Measurements from ENCODE around the gene ARMC2. TPM values are rescaled to one million over a fixed set of nuclear protein-coding genes. Genes with fewer than 3 reads are reported as not detected.

Gene ARMC2
- polyA plus RNA-seq, 6 donors from 2014 or later, result 3.4 to 4.9 (median 4.4) TPM

DNA sequence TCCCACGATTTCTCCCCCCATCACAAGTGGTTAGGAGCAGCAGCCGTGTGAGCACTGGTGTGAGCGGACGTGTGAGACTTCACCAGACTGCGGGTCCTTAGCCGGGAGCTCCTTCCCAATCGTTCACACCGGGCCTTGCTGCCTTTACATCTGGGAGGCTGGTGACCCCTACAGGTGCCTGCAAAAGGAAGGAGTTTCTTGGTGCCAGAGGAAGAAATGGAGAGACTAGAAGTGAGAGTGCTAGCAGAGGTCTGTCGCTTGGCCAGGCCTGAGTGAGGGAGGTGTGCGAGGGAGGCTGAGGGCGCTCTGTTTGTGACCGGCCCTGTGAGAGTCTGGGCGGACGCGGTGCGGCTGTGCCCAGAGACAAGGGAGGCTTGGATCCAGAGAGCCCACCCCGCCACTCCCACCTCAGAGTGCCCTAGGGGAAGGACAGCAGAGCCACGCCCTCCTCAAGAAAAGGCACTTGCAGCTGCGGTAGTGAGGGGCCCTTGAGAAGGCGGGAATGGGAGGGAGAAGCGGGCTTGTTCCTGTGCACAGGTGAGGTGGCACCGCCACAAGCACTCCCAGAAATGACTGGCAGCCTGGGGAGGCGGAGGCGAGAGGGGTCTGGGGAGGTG, 10.0 kb upstream of the ARMC2 start:
- Mint-ChIP-seq H3K9me3 (no peaks in the 10 kb centered on the region), H3K27ac (peak overlapping the region in 4 of 6 donors; percentile 4 to 84 (median 12)), H3K4me3 (peak overlapping the region in 3 of 8 donors; percentile 13 to 69 (median 30)), H3K4me1 (peaks cover 17 to 24% (median 19%) of the 10 kb centered on the region in 3 donors), H3K36me3 (no peaks in the 10 kb centered on the region), H3K27me3 (peaks cover 22 to 32% (median 26%) of the 10 kb centered on the region in 3 donors)
- DNase-seq, result no peak
- ATAC-seq (ENCODE audit: low read depth in 2 of 2), result no peak

DNA sequence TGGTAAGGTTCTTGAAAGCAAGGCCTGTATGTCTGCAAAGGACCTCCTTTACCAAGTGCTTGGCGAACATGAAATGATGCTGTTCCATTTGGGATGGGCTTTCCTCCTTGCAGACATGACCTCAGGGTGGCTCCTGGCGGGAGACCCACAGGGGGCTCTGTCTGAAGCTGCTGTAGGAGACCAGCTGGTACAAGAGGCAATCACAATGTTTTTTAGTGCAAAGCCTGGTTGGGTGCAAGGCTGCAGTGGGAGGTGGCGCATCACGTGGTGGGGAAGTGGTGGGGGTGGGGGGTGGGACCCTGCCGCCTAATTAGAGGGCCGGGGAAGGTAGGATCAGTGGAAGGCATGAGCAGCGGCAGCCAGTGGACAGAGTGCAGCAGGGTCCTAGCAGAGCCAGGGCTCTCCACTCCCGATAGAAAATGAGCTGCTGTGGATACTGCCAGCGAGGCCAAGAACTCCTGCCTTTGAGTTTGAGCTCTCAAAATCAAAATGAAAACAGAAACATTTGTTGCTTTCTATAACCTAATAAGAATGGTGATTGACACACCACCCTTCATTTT, 9.1 kb upstream of the ARMC2 start:
- Mint-ChIP-seq H3K4me3 (no peak overlapping the region), H3K36me3 (no peaks in the 10 kb centered on the region), H3K27me3 (peaks cover 22 to 32% (median 26%) of the 10 kb centered on the region in 3 donors), H3K4me1 (peaks cover 17 to 24% (median 19%) of the 10 kb centered on the region in 3 donors), H3K9me3 (no peaks in the 10 kb centered on the region), H3K27ac (no peak overlapping the region)
- ATAC-seq (ENCODE audit: low read depth in 2 of 2) (no peak), DNase-seq (no peak)

DNA sequence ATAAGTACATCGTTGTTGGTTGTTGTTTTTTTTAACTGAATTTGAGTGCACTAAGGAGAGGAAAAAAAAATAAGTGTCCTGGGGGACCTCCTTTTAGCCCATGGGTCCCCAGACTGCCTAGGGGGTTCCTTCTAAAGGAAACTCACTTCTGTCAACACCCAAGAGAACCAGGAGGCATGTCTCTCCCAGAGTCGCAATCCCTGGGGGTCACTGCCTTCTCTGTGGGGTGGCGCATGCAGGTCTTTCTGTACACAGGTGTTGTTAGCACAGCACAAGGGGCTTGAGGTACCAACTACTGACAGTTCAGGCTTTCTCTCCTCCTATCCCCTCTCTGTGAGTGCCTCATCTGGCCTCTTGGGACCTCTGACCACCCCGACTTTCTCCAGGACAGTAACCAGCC, 7.3 kb upstream of the ARMC2 start:
- H3K9me3 Mint-ChIP-seq, result no peaks in the 10 kb centered on the region
- no peaks in the 10 kb centered on the region for H3K36me3 Mint-ChIP-seq
- H3K27ac Mint-ChIP-seq, result peak overlapping the region in 2 of 6 donors; percentile 37 to 68
- H3K4me1 Mint-ChIP-seq, result peaks cover 17 to 19% (median 17%) of the 10 kb centered on the region in 3 donors
- H3K27me3 Mint-ChIP-seq, result peaks cover 18 to 26% (median 25%) of the 10 kb centered on the region in 3 donors
- DNase-seq, result no peak
- peak overlapping the region in 1 of 8 donors; percentile 40 for H3K4me3 Mint-ChIP-seq
- ATAC-seq (ENCODE audit: low read depth in 2 of 2), result no peak

DNA sequence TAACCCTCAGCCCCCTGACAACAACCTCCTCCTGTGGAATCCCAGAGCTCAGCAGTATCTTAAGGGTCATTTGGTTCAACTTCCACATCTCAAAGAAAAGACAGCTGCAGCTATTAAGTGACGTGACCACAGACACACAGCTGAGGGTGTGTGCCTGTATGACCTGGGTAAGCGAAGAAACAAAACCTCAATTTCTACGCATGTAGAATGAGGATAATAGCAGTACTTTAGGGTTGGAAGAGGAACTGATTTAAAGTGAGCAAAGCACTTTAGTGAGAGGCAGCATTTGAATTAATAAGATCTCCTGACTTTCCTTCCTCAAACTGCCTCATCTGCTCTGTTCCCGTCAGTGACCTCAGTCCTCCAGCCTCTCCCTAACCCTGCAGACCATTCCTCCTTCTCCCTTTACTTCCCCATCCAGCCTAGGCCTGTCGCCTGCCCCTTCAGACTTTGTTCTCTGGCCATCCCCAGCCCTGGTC, 6.8 kb upstream of the ARMC2 start:
- DNase-seq (no peak), ATAC-seq (ENCODE audit: low read depth in 2 of 2) (peak; percentile 34 to 57)
- Mint-ChIP-seq H3K9me3 (no peaks in the 10 kb centered on the region), H3K36me3 (no peaks in the 10 kb centered on the region), H3K4me1 (peaks cover 17 to 19% (median 17%) of the 10 kb centered on the region in 3 donors), H3K4me3 (peak overlapping the region in 1 of 8 donors; percentile 26), H3K27me3 (peaks cover 18 to 26% (median 25%) of the 10 kb centered on the region in 3 donors), H3K27ac (peak overlapping the region in 2 of 6 donors; percentile 37 to 68)

DNA sequence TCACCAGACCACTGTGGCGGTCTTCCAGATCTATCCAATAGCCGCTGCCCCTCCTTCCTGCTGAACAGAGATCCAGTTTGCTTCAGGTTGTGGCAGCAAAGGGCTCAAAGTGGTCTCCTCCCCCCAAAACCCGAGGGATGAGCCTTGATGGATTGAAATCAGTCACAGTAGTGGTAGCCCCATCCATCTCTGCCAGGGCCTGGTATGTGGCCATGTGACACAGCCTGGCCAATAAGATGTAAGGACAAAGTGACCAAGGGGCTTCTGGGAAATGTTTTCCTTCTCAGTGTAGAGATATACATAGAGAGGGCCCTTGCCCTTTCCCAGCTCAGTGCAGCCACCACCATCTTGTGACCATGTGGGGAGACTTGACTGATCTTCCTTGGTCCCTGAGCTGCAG, 4.1 kb upstream of the ARMC2 start:
- Mint-ChIP-seq H3K4me3 (no peak overlapping the region), H3K4me1 (peaks cover 7 to 14% (median 7%) of the 10 kb centered on the region in 3 donors), H3K36me3 (no peaks in the 10 kb centered on the region), H3K27me3 (peaks cover 7 to 14% (median 13%) of the 10 kb centered on the region in 3 donors), H3K27ac (no peak overlapping the region), H3K9me3 (no peaks in the 10 kb centered on the region)
- no peak for ATAC-seq (ENCODE audit: low read depth in 2 of 2)
- no peak for DNase-seq

DNA sequence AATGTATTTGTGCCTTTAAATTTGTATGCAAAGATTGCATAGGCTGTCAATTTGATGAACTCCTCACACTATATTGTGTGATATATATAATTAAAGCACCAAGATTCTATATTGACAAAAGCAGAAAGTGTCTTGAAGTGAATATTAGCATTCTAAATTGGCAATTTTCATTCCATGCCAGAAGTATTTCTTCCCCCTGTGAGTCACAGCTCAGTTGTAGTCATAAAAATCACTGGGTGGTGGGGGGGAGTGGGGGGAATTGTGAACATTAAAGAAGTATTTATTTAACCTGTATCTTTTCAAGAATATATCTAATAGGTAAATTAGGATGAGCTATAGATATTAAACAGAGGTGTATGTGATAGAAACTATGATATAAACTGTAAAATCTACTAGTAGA, 3.1 kb upstream of the ARMC2 start:
- no peak for ATAC-seq (ENCODE audit: low read depth in 2 of 2)
- Mint-ChIP-seq H3K9me3 (no peaks in the 10 kb centered on the region), H3K27me3 (peaks cover 7 to 14% (median 13%) of the 10 kb centered on the region in 3 donors), H3K27ac (no peak overlapping the region), H3K4me1 (peaks cover 7 to 14% (median 7%) of the 10 kb centered on the region in 3 donors), H3K4me3 (peak overlapping the region in 1 of 8 donors; percentile 92), H3K36me3 (no peaks in the 10 kb centered on the region)
- DNase-seq, result no peak

DNA sequence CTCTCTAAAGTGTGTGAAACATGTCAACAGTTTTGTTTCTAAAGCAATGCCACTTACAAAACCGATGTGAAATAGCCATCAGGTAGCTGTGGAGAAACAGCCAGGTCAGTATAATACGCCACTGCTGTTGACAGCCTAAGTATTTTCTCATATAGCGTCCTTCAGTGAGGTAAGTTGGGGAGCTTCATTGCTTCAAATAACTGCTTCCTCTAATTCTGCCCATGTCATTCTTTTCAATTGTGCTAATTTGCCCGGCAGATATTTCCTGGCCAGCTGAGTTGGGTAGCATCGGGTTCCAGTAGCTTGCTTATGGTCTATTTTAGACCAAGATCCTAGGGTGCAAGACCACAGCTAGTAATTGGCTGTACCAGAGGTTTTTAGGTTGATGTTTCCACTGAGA, 2.1 kb upstream of the ARMC2 start:
- no peaks in the 10 kb centered on the region for H3K36me3 Mint-ChIP-seq
- no peaks in the 10 kb centered on the region for H3K9me3 Mint-ChIP-seq
- H3K27me3 Mint-ChIP-seq, result peaks cover 3 to 11% (median 10%) of the 10 kb centered on the region in 3 donors
- H3K4me1 Mint-ChIP-seq, result peaks cover 7 to 14% (median 7%) of the 10 kb centered on the region in 3 donors
- peak overlapping the region in 2 of 8 donors; percentile 41 to 92 for H3K4me3 Mint-ChIP-seq
- ATAC-seq (ENCODE audit: low read depth in 2 of 2) (no peak), DNase-seq (no peak)
- peak overlapping the region in 2 of 6 donors; percentile 42 to 80 for H3K27ac Mint-ChIP-seq

DNA sequence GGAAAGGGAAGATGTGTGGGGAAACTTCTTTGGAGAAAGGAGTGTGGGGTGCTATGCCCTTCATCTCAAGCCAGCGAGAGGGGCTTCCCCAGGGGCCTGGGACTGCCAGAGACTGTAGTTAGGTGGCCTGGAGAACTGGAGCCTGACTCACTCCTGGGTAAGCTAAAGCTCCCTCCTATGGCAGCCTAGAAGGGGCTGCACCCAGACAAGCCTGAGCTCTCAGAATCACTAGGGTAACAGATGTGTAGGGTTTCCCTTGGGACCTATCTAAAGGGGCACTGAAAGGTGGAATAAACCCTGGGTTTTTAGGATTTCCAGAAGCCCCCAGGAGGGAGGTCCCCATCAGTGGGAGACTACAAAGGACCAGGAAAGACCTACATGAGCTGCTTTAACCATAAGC, 1.6 kb upstream of the ARMC2 start:
- peak overlapping the region in 3 of 8 donors; percentile 35 to 92 (median 41) for H3K4me3 Mint-ChIP-seq

DNA sequence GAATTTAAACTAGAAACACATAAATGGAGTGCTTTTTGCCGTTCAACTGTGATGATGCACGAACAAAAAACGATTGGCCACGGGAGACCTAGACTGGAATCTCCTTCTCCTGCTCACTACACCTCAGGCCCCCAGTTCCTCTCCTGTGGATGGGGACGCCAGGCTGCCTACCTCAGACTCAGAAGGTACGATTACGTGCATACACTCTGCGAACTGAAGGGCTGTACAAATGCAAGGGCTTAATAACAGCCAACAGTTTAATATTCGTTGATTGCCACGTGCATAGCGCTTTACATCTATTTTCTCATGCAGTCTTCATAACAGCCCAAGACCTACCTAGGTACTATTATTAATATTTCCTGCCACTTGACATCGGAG, 495 bp upstream of the ARMC2 start:
- peak overlapping the region; percentile 85 to 93 (median 91) for H3K4me3 Mint-ChIP-seq
- H3K36me3 Mint-ChIP-seq, result no peaks in the 10 kb centered on the region
- DNase-seq (no peak), ATAC-seq (ENCODE audit: low read depth in 2 of 2) (peak in 1 of 2 donors; percentile 1)
- peak overlapping the region; percentile 87 to 95 (median 88) for H3K27ac Mint-ChIP-seq
- no peaks in the 10 kb centered on the region for H3K9me3 Mint-ChIP-seq
- peaks cover 0 to 3% (median 0%) of the 10 kb centered on the region in 3 donors for H3K27me3 Mint-ChIP-seq
- H3K4me1 Mint-ChIP-seq, result peaks cover 7 to 10% (median 7%) of the 10 kb centered on the region in 3 donors

More for the DNA sequence above, 1.6 kb upstream of the ARMC2 start:
- Mint-ChIP-seq H3K9me3 (no peaks in the 10 kb centered on the region), H3K27ac (peak overlapping the region in 2 of 6 donors; percentile 42 to 80), H3K36me3 (no peaks in the 10 kb centered on the region), H3K27me3 (peaks cover 3 to 5% (median 5%) of the 10 kb centered on the region in 3 donors), H3K4me1 (peaks cover 7 to 11% (median 7%) of the 10 kb centered on the region in 3 donors)
- ATAC-seq (ENCODE audit: low read depth in 2 of 2) (no peak), DNase-seq (no peak)

DNA sequence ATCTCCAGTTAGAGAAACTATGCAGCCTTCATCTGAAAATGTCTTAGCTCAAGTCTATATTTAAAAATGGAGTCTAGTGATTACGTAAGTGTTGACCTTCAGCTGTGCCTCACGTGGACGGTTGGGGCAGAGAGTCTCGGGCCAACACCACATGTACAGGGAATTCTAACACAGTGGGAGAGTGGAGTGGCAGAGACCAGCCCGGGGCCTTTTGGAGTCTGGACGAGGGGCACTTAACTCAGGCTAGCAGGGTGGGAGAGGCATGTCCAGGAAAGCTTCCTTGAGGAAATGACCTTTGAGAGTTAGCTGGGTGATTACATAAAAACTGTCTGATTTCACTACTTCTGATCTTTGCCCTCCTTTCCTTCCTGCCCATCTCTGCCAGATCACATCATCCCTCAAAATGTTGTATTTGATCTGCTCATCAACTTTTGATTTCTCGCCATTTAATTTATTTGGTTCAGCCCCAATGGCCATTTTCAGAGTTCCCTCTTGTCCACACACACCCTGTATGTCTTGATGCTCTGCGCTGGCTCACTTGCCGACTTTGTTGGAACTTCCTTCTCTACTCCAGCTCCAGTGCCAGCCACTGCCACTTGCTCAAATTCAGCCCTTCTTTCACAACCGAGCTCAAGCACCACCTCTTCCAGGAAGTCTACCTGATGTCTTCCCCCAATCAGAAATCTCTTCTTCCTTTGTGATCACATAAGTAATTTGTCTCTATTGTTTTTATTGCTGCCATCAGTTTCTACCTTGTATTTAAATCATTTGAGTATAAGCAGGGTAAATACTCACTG, 2.6 kb downstream of the ARMC2 start:
- H3K9me3 Mint-ChIP-seq, result no peaks in the 10 kb centered on the region
- peak overlapping the region in 2 of 6 donors; percentile 54 to 73 for H3K27ac Mint-ChIP-seq
- ATAC-seq (ENCODE audit: low read depth in 2 of 2), result no peak
- H3K36me3 Mint-ChIP-seq, result peaks cover 8 to 11% of the 10 kb centered on the region in 2 donors
- H3K27me3 Mint-ChIP-seq, result no peaks in the 10 kb centered on the region
- DNase-seq, result no peak
- H3K4me1 Mint-ChIP-seq, result peaks cover 7 to 10% (median 7%) of the 10 kb centered on the region in 3 donors
- peak overlapping the region in 1 of 8 donors; percentile 92 for H3K4me3 Mint-ChIP-seq

DNA sequence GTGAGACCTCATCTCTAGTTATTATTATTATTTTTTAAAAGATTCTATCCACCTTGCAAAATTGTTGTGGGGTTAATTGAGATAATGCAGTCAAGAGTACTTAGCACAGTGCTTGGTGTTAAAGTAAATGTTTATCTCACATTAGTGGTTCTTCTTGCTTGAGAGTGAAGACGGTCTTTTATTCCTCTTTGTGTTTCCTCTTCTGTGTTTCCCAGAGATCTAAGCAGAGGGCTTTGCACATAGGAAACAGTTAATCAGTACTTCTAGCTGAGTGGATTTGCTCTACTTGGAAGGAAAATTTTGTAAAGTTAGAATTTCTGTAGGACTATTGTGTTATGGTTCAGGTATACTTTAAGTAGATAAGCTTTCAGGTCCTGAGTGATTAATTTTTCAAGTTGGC, 3.5 kb downstream of the ARMC2 start:
- peak overlapping the region in 1 of 8 donors; percentile 92 for H3K4me3 Mint-ChIP-seq
- peaks cover 0 to 2% (median 0%) of the 10 kb centered on the region in 7 donors for H3K9me3 Mint-ChIP-seq
- ATAC-seq (ENCODE audit: low read depth in 2 of 2), result no peak
- no peak overlapping the region for H3K27ac Mint-ChIP-seq
- peaks cover 14 to 17% of the 10 kb centered on the region in 2 donors for H3K36me3 Mint-ChIP-seq
- peaks cover 7 to 10% (median 7%) of the 10 kb centered on the region in 3 donors for H3K4me1 Mint-ChIP-seq
- no peaks in the 10 kb centered on the region for H3K27me3 Mint-ChIP-seq
- DNase-seq, result no peak

DNA sequence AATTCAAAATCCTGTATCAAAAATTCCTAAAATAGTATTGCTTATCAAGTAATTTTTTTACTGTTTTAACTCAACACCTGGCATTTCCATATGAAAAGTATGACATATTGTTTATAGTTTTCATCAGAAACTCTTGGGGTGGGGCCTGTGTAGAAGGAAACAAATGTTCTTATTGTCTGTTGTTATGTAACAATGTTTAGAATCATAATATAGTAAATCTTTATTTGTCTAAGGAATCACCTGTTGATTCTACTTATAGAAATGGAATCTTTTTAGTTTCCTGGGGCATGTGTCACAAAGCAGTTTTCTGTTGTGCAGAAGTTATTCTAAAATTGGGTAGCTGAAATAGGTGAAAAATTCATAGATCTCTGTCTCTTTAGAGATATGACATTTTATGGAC, 4.9 kb downstream of the ARMC2 start:
- H3K27me3 Mint-ChIP-seq, result no peaks in the 10 kb centered on the region
- DNase-seq (no peak), ATAC-seq (ENCODE audit: low read depth in 2 of 2) (no peak)
- H3K9me3 Mint-ChIP-seq, result peaks cover 0 to 15% (median 6%) of the 10 kb centered on the region in 7 donors
- peaks cover 3 to 7% (median 7%) of the 10 kb centered on the region in 3 donors for H3K4me1 Mint-ChIP-seq
- no peak overlapping the region for H3K27ac Mint-ChIP-seq
- peaks cover 25 to 28% of the 10 kb centered on the region in 2 donors for H3K36me3 Mint-ChIP-seq
- no peak overlapping the region for H3K4me3 Mint-ChIP-seq

DNA sequence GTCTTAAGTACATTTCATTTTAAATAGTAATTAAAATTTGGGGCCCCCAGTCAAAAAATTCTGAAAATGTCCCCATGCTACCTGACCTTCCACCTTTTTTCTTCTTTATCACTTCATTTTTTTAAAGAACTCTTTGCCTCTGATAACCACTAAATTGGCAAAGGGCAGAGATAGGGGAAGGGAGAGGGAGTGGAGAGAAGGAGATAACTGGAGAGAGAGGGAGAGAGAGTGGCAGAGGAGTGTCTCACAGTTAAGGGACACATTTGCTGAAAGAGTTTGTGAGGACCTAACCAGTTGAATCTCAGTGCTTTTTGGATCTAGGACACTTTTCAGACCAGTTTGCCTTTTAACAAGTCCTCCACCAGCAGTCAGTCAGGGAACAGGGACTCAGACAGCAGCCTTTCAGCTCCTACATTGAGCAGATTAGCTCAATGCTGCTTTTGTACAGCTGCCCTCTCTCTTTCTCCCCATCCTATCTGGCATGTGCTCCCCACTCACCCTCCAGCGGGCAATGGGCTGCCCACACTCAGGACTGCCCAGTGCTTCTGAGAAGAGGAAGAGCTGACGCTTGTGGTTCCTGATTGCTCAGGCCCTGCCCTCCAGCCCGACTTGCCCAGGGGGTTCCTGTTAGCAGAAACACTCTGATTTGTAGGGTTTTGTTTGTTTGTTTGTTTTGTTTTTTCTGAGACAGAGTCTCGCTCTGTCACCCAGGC, 14.4 kb downstream of the ARMC2 start:
- Mint-ChIP-seq H3K36me3 (peaks cover 27 to 31% of the 10 kb centered on the region in 2 donors), H3K9me3 (peaks cover 0 to 6% (median 0%) of the 10 kb centered on the region in 7 donors), H3K4me1 (no peaks in the 10 kb centered on the region), H3K27me3 (no peaks in the 10 kb centered on the region), H3K4me3 (no peak overlapping the region), H3K27ac (peak overlapping the region in 1 of 6 donors; percentile 26)
- ATAC-seq (ENCODE audit: low read depth in 2 of 2) (no peak), DNase-seq (no peak)

Data from naive B cell (primary cell).